Measurements from ENCODE around the gene SIGLEC10.
A peak's percentile ranks its signal among the peaks of the same experiment; 100 is the strongest.
"Not testable (repeated sequence)": the region's sequence is repeated elsewhere in the genome, so short reads cannot be mapped to it uniquely, and the experiment has no call there.

Gene SIGLEC10

GRCh38 chr19:51410950-51411748 lies 6.3 kb downstream of the SIGLEC10 start:
- Histone ChIP-seq H3K4me3 (ENCODE audit: low read depth in 1 of 2, low read length in 2 of 2) (no peak overlapping the region), H3K4me1 (ENCODE audit: insufficient read depth, low read length) (no peaks in the 10 kb centered on the region), H3K9ac (ENCODE audit: low read length) (no peak overlapping the region), H3K9me3 (ENCODE audit: low read length) (no peaks in the 10 kb centered on the region), H3K27ac (ENCODE audit: low read depth, low read length) (no peak overlapping the region), H3K36me3 (ENCODE audit: insufficient read depth, low read length) (no peaks in the 10 kb centered on the region), H3K27me3 (ENCODE audit: control insufficient read depth in 1 of 2, insufficient read depth in 2 of 2, low read length in 2 of 2) (no peaks in the 10 kb centered on the region)

- H3K9me3 ChIP-seq (ENCODE audit: low read length), result no peaks in the 10 kb centered on the region
- no peak overlapping the region for H3K4me3 ChIP-seq (ENCODE audit: low read depth in 1 of 2, low read length in 2 of 2)
- no peak overlapping the region for H3K9ac ChIP-seq (ENCODE audit: low read length)
- H3K36me3 ChIP-seq (ENCODE audit: insufficient read depth, low read length), result no peaks in the 10 kb centered on the region
- H3K27ac ChIP-seq (ENCODE audit: low read depth, low read length), result no peak overlapping the region
- peaks cover 0 to 4% of the 10 kb centered on the region in 2 donors for H3K27me3 ChIP-seq (ENCODE audit: control insufficient read depth in 1 of 2, insufficient read depth in 2 of 2, low read length in 2 of 2)
- H3K4me1 ChIP-seq (ENCODE audit: insufficient read depth, low read length), result no peaks in the 10 kb centered on the region
Observed at GRCh38 chr19:51407511-51408131, 9.8 kb downstream of the SIGLEC10 start.

GRCh38 chr19:51402117-51402516 lies 15.3 kb downstream of the SIGLEC10 start:
- peaks cover 0 to 4% of the 10 kb centered on the region in 2 donors for H3K27me3 ChIP-seq (ENCODE audit: control insufficient read depth in 1 of 2, insufficient read depth in 2 of 2, low read length in 2 of 2)
- H3K36me3 ChIP-seq (ENCODE audit: insufficient read depth, low read length), result no peaks in the 10 kb centered on the region
- H3K4me3 ChIP-seq (ENCODE audit: low read depth in 1 of 2, low read length in 2 of 2), result no peak overlapping the region
- H3K9me3 ChIP-seq (ENCODE audit: low read length), result no peaks in the 10 kb centered on the region
- H3K27ac ChIP-seq (ENCODE audit: low read depth, low read length), result no peak overlapping the region
- H3K4me1 ChIP-seq (ENCODE audit: insufficient read depth, low read length), result no peaks in the 10 kb centered on the region
- H3K9ac ChIP-seq (ENCODE audit: low read length), result no peak overlapping the region

- not testable (repeated sequence) for H3K27me3 ChIP-seq (ENCODE audit: control insufficient read depth in 1 of 2, insufficient read depth in 2 of 2, low read length in 2 of 2); H3K27ac ChIP-seq (ENCODE audit: low read depth, low read length); H3K36me3 ChIP-seq (ENCODE audit: insufficient read depth, low read length); H3K9ac ChIP-seq (ENCODE audit: low read length); H3K4me3 ChIP-seq (ENCODE audit: low read depth in 1 of 2, low read length in 2 of 2); H3K9me3 ChIP-seq (ENCODE audit: low read length); H3K4me1 ChIP-seq (ENCODE audit: insufficient read depth, low read length)
Observed at GRCh38 chr19:51399936-51400335, 17.5 kb downstream of the SIGLEC10 start.

GRCh38 chr19:51399231-51399630 lies 18.2 kb downstream of the SIGLEC10 start:
- no peak overlapping the region for H3K9ac ChIP-seq (ENCODE audit: low read length)

GRCh38 chr19:51398096-51398704 lies 19.2 kb downstream of the SIGLEC10 start:
- Histone ChIP-seq H3K9ac (ENCODE audit: low read length) (no peak overlapping the region), H3K27me3 (ENCODE audit: control insufficient read depth in 1 of 2, insufficient read depth in 2 of 2, low read length in 2 of 2) (no peaks in the 10 kb centered on the region), H3K4me3 (ENCODE audit: low read depth in 1 of 2, low read length in 2 of 2) (no peak overlapping the region), H3K27ac (ENCODE audit: low read depth, low read length) (no peak overlapping the region), H3K36me3 (ENCODE audit: insufficient read depth, low read length) (no peaks in the 10 kb centered on the region), H3K4me1 (ENCODE audit: insufficient read depth, low read length) (peaks cover 11% of the 10 kb centered on the region), H3K9me3 (ENCODE audit: low read length) (no peaks in the 10 kb centered on the region)

More at GRCh38 chr19:51399231-51399630, 18.2 kb downstream of the SIGLEC10 start:
- no peaks in the 10 kb centered on the region for H3K27me3 ChIP-seq (ENCODE audit: control insufficient read depth in 1 of 2, insufficient read depth in 2 of 2, low read length in 2 of 2)
- no peak overlapping the region for H3K4me3 ChIP-seq (ENCODE audit: low read depth in 1 of 2, low read length in 2 of 2)
- H3K36me3 ChIP-seq (ENCODE audit: insufficient read depth, low read length), result no peaks in the 10 kb centered on the region
- no peak overlapping the region for H3K27ac ChIP-seq (ENCODE audit: low read depth, low read length)
- H3K4me1 ChIP-seq (ENCODE audit: insufficient read depth, low read length), result peaks cover 6% of the 10 kb centered on the region
- H3K9me3 ChIP-seq (ENCODE audit: low read length), result no peaks in the 10 kb centered on the region

GRCh38 chr19:51397453-51397852 lies 20.0 kb downstream of the SIGLEC10 start:
- not testable (repeated sequence) for H3K27ac ChIP-seq (ENCODE audit: low read depth, low read length); H3K27me3 ChIP-seq (ENCODE audit: control insufficient read depth in 1 of 2, insufficient read depth in 2 of 2, low read length in 2 of 2); H3K9me3 ChIP-seq (ENCODE audit: low read length); H3K36me3 ChIP-seq (ENCODE audit: insufficient read depth, low read length); H3K9ac ChIP-seq (ENCODE audit: low read length); H3K4me3 ChIP-seq (ENCODE audit: low read depth in 1 of 2, low read length in 2 of 2)
- peaks cover 11% of the 10 kb centered on the region for H3K4me1 ChIP-seq (ENCODE audit: insufficient read depth, low read length)

GRCh38 chr19:51396175-51396574 lies 21.3 kb downstream of the SIGLEC10 start:
- Histone ChIP-seq H3K9me3 (ENCODE audit: low read length) (no peaks in the 10 kb centered on the region), H3K27ac (ENCODE audit: low read depth, low read length) (no peak overlapping the region), H3K27me3 (ENCODE audit: control insufficient read depth in 1 of 2, insufficient read depth in 2 of 2, low read length in 2 of 2) (no peaks in the 10 kb centered on the region), H3K4me3 (ENCODE audit: low read depth in 1 of 2, low read length in 2 of 2) (no peak overlapping the region), H3K9ac (ENCODE audit: low read length) (no peak overlapping the region), H3K36me3 (ENCODE audit: insufficient read depth, low read length) (no peaks in the 10 kb centered on the region), H3K4me1 (ENCODE audit: insufficient read depth, low read length) (peaks cover 11% of the 10 kb centered on the region)

- Histone ChIP-seq H3K4me1 (ENCODE audit: insufficient read depth, low read length) (peaks cover 11% of the 10 kb centered on the region), H3K4me3 (ENCODE audit: low read depth in 1 of 2, low read length in 2 of 2) (peak overlapping the region; percentile 49 to 78), H3K9ac (ENCODE audit: low read length) (no peak overlapping the region), H3K9me3 (ENCODE audit: low read length) (no peaks in the 10 kb centered on the region), H3K36me3 (ENCODE audit: insufficient read depth, low read length) (no peaks in the 10 kb centered on the region), H3K27me3 (ENCODE audit: control insufficient read depth in 1 of 2, insufficient read depth in 2 of 2, low read length in 2 of 2) (no peaks in the 10 kb centered on the region), H3K27ac (ENCODE audit: low read depth, low read length) (peak overlapping the region; percentile 42)
Observed at GRCh38 chr19:51394050-51394836, 23.2 kb downstream of the SIGLEC10 start.

- no peaks in the 10 kb centered on the region for H3K9me3 ChIP-seq (ENCODE audit: low read length)
- no peaks in the 10 kb centered on the region for H3K27me3 ChIP-seq (ENCODE audit: control insufficient read depth in 1 of 2, insufficient read depth in 2 of 2, low read length in 2 of 2)
- no peak overlapping the region for H3K4me3 ChIP-seq (ENCODE audit: low read depth in 1 of 2, low read length in 2 of 2)
- H3K27ac ChIP-seq (ENCODE audit: low read depth, low read length), result no peak overlapping the region
- H3K4me1 ChIP-seq (ENCODE audit: insufficient read depth, low read length), result peaks cover 11% of the 10 kb centered on the region
- no peaks in the 10 kb centered on the region for H3K36me3 ChIP-seq (ENCODE audit: insufficient read depth, low read length)
- H3K9ac ChIP-seq (ENCODE audit: low read length), result no peak overlapping the region
Observed at GRCh38 chr19:51392701-51393100, 24.7 kb downstream of the SIGLEC10 start.

GRCh38 chr19:51391073-51391611 lies 26.3 kb downstream of the SIGLEC10 start:
- Histone ChIP-seq H3K27me3 (ENCODE audit: control insufficient read depth in 1 of 2, insufficient read depth in 2 of 2, low read length in 2 of 2) (no peaks in the 10 kb centered on the region), H3K36me3 (ENCODE audit: insufficient read depth, low read length) (no peaks in the 10 kb centered on the region), H3K4me1 (ENCODE audit: insufficient read depth, low read length) (peaks cover 11% of the 10 kb centered on the region), H3K9me3 (ENCODE audit: low read length) (no peaks in the 10 kb centered on the region), H3K4me3 (ENCODE audit: low read depth in 1 of 2, low read length in 2 of 2) (no peak overlapping the region), H3K9ac (ENCODE audit: low read length) (no peak overlapping the region), H3K27ac (ENCODE audit: low read depth, low read length) (no peak overlapping the region)
